ENCODE results near the gene ADAM12. TPM values are rescaled to one million over a fixed set of nuclear protein-coding genes. Genes with fewer than 3 reads are reported as not detected.

The ADAM12 gene
- total and polyA plus RNA-seq, 4 donors: 0.03 to 0.33 (median 0.19) TPM

GRCh38 chr10:126336801-126337200, 51.5 kb downstream of the ADAM12 start:
- 80% methylated on average over 9 of the region's 9 CpGs for WGBS
- H3K4me3 ChIP-seq (ENCODE audit: low read depth in 1 of 3, low read length in 3 of 3): no peak overlapping the region
- H3K27me3 ChIP-seq (ENCODE audit: control insufficient read depth in 4 of 4, insufficient read depth in 4 of 4, low read length in 3 of 4): peaks cover 0 to 3% (median 1%) of the 10 kb centered on the region in 4 donors
- no peak for TF ChIP-seq JUND (IDR thresholded peaks at IDR 0.05)
- TF ChIP-seq RXRA (IDR thresholded peaks at IDR 0.05): no peak
- no peak for TF ChIP-seq GABPA (IDR thresholded peaks at IDR 0.05 in 1 of 2, conservative IDR thresholded peaks at IDR 0.05 in 1 of 2)
- TF ChIP-seq HNF4A (conservative IDR thresholded peaks at IDR 0.05): no peak
- TF ChIP-seq, protein P1, sequence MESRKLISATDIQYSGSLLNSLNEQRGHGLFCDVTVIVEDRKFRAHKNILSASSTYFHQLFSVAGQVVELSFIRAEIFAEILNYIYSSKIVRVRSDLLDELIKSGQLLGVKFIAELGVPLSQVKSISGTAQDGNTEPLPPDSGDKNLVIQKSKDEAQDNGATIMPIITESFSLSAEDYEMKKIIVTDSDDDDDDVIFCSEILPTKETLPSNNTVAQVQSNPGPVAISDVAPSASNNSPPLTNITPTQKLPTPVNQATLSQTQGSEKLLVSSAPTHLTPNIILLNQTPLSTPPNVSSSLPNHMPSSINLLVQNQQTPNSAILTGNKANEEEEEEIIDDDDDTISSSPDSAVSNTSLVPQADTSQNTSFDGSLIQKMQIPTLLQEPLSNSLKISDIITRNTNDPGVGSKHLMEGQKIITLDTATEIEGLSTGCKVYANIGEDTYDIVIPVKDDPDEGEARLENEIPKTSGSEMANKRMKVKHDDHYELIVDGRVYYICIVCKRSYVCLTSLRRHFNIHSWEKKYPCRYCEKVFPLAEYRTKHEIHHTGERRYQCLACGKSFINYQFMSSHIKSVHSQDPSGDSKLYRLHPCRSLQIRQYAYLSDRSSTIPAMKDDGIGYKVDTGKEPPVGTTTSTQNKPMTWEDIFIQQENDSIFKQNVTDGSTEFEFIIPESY (IDR thresholded peaks at IDR 0.05): no peak
- TF ChIP-seq HNF4G (IDR thresholded peaks at IDR 0.05): no peak
- TF ChIP-seq YY1 (IDR thresholded peaks at IDR 0.05): no peak
- no peak for TF ChIP-seq CTCF (IDR thresholded peaks at IDR 0.05; ENCODE audit: low read depth, low read length, missing input control)
- TF ChIP-seq, protein P2, sequence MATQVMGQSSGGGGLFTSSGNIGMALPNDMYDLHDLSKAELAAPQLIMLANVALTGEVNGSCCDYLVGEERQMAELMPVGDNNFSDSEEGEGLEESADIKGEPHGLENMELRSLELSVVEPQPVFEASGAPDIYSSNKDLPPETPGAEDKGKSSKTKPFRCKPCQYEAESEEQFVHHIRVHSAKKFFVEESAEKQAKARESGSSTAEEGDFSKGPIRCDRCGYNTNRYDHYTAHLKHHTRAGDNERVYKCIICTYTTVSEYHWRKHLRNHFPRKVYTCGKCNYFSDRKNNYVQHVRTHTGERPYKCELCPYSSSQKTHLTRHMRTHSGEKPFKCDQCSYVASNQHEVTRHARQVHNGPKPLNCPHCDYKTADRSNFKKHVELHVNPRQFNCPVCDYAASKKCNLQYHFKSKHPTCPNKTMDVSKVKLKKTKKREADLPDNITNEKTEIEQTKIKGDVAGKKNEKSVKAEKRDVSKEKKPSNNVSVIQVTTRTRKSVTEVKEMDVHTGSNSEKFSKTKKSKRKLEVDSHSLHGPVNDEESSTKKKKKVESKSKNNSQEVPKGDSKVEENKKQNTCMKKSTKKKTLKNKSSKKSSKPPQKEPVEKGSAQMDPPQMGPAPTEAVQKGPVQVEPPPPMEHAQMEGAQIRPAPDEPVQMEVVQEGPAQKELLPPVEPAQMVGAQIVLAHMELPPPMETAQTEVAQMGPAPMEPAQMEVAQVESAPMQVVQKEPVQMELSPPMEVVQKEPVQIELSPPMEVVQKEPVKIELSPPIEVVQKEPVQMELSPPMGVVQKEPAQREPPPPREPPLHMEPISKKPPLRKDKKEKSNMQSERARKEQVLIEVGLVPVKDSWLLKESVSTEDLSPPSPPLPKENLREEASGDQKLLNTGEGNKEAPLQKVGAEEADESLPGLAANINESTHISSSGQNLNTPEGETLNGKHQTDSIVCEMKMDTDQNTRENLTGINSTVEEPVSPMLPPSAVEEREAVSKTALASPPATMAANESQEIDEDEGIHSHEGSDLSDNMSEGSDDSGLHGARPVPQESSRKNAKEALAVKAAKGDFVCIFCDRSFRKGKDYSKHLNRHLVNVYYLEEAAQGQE (IDR thresholded peaks at IDR 0.05): no peak
- TF ChIP-seq FOXA1 (IDR thresholded peaks at IDR 0.05): no peak
- TF ChIP-seq TAF1 (conservative IDR thresholded peaks at IDR 0.05): no peak
- no peak for TF ChIP-seq NR2F2 (IDR thresholded peaks at IDR 0.05)
- no peak for TF ChIP-seq SP1 (IDR thresholded peaks at IDR 0.05)
- TF ChIP-seq RAD21 (IDR thresholded peaks at IDR 0.05): no peak
- no peaks in the 10 kb centered on the region for H3K36me3 ChIP-seq (ENCODE audit: control insufficient read depth in 4 of 4, insufficient read depth in 3 of 4, low read depth in 1 of 4, low read length in 3 of 4)
- H3K9ac ChIP-seq (ENCODE audit: low read depth in 1 of 2, low read length in 2 of 2): no peak overlapping the region
- H3K27ac ChIP-seq (ENCODE audit: low read depth in 1 of 2, low read length in 2 of 2): no peak overlapping the region
- DNase-seq (ENCODE audit: low spot score): no peak
- H3K4me1 ChIP-seq (ENCODE audit: control insufficient read depth in 4 of 4, insufficient read depth in 4 of 4, low read length in 3 of 4): no peaks in the 10 kb centered on the region
- no peaks in the 10 kb centered on the region for H3K9me3 ChIP-seq (ENCODE audit: control insufficient read depth in 4 of 4, low read length in 3 of 4)

DNA sequence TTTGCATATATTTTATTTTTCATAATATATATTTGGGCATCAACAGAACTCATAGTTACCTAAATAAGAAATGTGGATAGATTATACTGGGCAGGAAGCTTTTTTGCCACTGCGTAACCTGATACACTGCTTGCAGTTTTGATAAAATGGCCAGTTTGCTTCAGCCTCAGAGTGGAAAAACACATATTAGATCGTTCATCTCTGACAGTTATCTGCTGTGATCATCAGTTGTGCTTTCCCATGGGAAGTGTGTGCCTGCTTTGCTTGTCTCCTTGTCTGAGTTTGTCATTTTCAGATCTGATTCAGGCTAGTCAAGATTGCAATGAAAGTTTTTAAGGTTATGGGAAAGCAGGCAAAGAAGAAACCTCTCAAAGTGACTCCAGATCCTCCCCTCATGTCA, 54.0 kb downstream of the ADAM12 start:
- no peak for DNase-seq (ENCODE audit: low spot score)
- no peaks in the 10 kb centered on the region for H3K9me3 ChIP-seq (ENCODE audit: control insufficient read depth in 4 of 4, low read length in 3 of 4)
- H3K9ac ChIP-seq (ENCODE audit: low read depth in 1 of 2, low read length in 2 of 2): no peak overlapping the region
- H3K4me3 ChIP-seq (ENCODE audit: low read depth in 1 of 3, low read length in 3 of 3): no peak overlapping the region
- 65% methylated on average over 2 of the region's 2 CpGs for WGBS
- no peak for TF ChIP-seq CTCF (IDR thresholded peaks at IDR 0.05; ENCODE audit: low read depth, low read length, missing input control)
- no peak for TF ChIP-seq FOXA1 (IDR thresholded peaks at IDR 0.05)
- no peak for TF ChIP-seq RAD21 (IDR thresholded peaks at IDR 0.05)
- TF ChIP-seq, protein P2 (IDR thresholded peaks at IDR 0.05): no peak
- no peak for TF ChIP-seq NR2F2 (IDR thresholded peaks at IDR 0.05)
- TF ChIP-seq, protein P3, sequence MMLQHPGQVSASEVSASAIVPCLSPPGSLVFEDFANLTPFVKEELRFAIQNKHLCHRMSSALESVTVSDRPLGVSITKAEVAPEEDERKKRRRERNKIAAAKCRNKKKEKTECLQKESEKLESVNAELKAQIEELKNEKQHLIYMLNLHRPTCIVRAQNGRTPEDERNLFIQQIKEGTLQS (IDR thresholded peaks at IDR 0.05): no peak
- TF ChIP-seq HNF4G (IDR thresholded peaks at IDR 0.05): no peak
- TF ChIP-seq FOXA2 (IDR thresholded peaks at IDR 0.05): no peak
- TF ChIP-seq EGR1 (IDR thresholded peaks at IDR 0.05; ENCODE audit: low read depth in 2 of 2): no peak
- TF ChIP-seq JUND (IDR thresholded peaks at IDR 0.05): no peak
- no peak for TF ChIP-seq SP1 (IDR thresholded peaks at IDR 0.05)
- TF ChIP-seq MAX (IDR thresholded peaks at IDR 0.05): no peak
- TF ChIP-seq YY1 (IDR thresholded peaks at IDR 0.05): no peak
- no peak for TF ChIP-seq TAF1 (conservative IDR thresholded peaks at IDR 0.05)
- H3K4me1 ChIP-seq (ENCODE audit: control insufficient read depth in 4 of 4, insufficient read depth in 4 of 4, low read length in 3 of 4): no peaks in the 10 kb centered on the region
- H3K27ac ChIP-seq (ENCODE audit: low read depth in 1 of 2, low read length in 2 of 2): no peak overlapping the region
- no peaks in the 10 kb centered on the region for H3K36me3 ChIP-seq (ENCODE audit: control insufficient read depth in 4 of 4, insufficient read depth in 3 of 4, low read depth in 1 of 4, low read length in 3 of 4)
- peaks cover 0 to 3% (median 0%) of the 10 kb centered on the region in 4 donors for H3K27me3 ChIP-seq (ENCODE audit: control insufficient read depth in 4 of 4, insufficient read depth in 4 of 4, low read length in 3 of 4)

Measured in liver (tissue), 9 donors.